Tibial artery (tissue), 4 donors: ENCODE data around the gene EXD3.

Experiments
- DNase-seq, 2 donors: peaks; one replicate each; pipeline ENCODE4 v3.0.0-alpha.2; 2019
- H3K27ac ChIP-seq, 2 donors: fragments of 200-600 bp; sonication (generic) in 1 of 2; 1 replicate in 1 of 2; 2 replicates in 1 of 2; pipeline ENCODE4 v1.5.1; 2018 to 2019; ENCODE audit warnings: mild to moderate bottlenecking in 1 of 2
- H3K27me3 ChIP-seq, 2 donors: fragments of 200-600 bp; sonication (generic) in 1 of 2; one replicate each; pipeline versions ENCODE4 v1.5.1 to v1.6.0; 2016 to 2019
- H3K36me3 ChIP-seq, 3 donors: fragments of 200-600 bp; sonication (generic) in 2 of 3; one replicate each; pipeline ENCODE4 v1.5.1; 2016 to 2019; ENCODE audit warnings: mild to moderate bottlenecking in 2 of 3
- H3K4me1 ChIP-seq, 4 donors: fragments of 200-600 bp; sonication (generic) in 2 of 4; 1 replicate in 3 of 4; 2 replicates in 1 of 4; pipeline ENCODE4 v1.5.1; 2016 to 2019
- H3K4me3 ChIP-seq, 2 donors: fragments of 200-600 bp; sonication (generic) in 1 of 2; 1 replicate in 1 of 2; 2 replicates in 1 of 2; pipeline ENCODE4 v1.5.1; 2018 to 2019; ENCODE audit warnings: mild to moderate bottlenecking in 2 of 2
- H3K9me3 ChIP-seq, 3 donors: fragments of 200-600 bp; sonication (generic) in 1 of 3; one replicate each; pipeline ENCODE4 v1.5.1; 2016 to 2019
- intact Hi-C: fragments of 100-400 bp; cut with DNase I; formaldehyde crosslinking; loops from one replicate; pipeline ENCODE4 v1.15.0; 2023; ENCODE audit warnings: low total_unique reads
- TF ChIP-seq, protein P1 (sequence below), 2 experiments: fragments of 200-600 bp in 1 of 2; fragments of 450-650 bp in 1 of 2; IDR thresholded peaks; one replicate each; pipeline ENCODE4 v1.5.1; 2017 to 2019; ENCODE audit warnings: antibody characterized with exemption in 2 of 2, mild to moderate bottlenecking in 1 of 2, moderate library complexity in 1 of 2

The EXD3 gene

DNA sequence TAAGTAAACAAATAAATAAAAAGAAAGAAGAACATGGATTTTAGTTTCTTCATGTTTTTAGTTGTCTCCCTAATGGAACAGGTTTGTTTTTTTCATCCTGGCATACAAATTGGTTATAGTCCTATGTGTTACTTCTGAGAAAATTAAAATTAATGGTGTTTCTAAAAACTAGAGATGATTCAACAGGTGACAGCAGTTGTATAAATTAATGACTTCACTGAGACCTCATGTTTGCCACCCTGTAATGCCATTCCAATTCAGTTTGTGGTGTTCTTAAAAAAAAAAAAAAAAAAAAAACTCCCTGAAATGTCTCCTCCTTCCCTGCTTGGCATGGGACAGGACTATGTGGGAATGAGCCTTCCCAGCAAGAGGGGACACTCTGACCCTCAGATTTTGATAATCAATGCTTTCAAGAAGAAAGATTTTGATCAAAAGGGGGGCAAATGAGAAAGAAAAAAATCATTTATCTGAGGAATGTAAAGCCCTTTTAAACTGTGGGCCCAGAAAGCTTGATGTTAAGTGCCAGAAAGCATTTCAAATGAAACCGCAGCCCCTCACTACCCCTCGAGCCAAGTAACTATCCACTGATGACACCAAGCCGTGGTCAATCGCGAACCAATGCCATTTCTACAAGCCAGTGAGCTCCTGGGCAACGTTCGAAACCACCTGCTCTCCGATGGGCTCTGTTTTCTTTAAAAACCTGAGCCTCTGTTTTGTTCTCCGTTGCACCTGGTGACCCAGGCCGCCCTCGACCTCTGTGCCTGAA, 941 bp downstream of the EXD3 start:
- H3K36me3 ChIP-seq: no peaks in the 10 kb centered on the region
- TF ChIP-seq, protein P1, sequence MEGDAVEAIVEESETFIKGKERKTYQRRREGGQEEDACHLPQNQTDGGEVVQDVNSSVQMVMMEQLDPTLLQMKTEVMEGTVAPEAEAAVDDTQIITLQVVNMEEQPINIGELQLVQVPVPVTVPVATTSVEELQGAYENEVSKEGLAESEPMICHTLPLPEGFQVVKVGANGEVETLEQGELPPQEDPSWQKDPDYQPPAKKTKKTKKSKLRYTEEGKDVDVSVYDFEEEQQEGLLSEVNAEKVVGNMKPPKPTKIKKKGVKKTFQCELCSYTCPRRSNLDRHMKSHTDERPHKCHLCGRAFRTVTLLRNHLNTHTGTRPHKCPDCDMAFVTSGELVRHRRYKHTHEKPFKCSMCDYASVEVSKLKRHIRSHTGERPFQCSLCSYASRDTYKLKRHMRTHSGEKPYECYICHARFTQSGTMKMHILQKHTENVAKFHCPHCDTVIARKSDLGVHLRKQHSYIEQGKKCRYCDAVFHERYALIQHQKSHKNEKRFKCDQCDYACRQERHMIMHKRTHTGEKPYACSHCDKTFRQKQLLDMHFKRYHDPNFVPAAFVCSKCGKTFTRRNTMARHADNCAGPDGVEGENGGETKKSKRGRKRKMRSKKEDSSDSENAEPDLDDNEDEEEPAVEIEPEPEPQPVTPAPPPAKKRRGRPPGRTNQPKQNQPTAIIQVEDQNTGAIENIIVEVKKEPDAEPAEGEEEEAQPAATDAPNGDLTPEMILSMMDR (IDR thresholded peaks at IDR 0.05): no peak
- no peaks in the 10 kb centered on the region for H3K27me3 ChIP-seq
- no peak for DNase-seq
- intact Hi-C loops: loop anchor here (5.0 kb wide), 1 partner anchor 535 kb away; the partner anchor contains the start of gene TRAF2
- peaks cover 0 to 29% (median 21%) of the 10 kb centered on the region in 4 donors for H3K4me1 ChIP-seq
- H3K4me3 ChIP-seq: peak overlapping the region; percentile 72 to 83
- no peaks in the 10 kb centered on the region for H3K9me3 ChIP-seq
- peak overlapping the region; percentile 61 to 66 for H3K27ac ChIP-seq

DNA sequence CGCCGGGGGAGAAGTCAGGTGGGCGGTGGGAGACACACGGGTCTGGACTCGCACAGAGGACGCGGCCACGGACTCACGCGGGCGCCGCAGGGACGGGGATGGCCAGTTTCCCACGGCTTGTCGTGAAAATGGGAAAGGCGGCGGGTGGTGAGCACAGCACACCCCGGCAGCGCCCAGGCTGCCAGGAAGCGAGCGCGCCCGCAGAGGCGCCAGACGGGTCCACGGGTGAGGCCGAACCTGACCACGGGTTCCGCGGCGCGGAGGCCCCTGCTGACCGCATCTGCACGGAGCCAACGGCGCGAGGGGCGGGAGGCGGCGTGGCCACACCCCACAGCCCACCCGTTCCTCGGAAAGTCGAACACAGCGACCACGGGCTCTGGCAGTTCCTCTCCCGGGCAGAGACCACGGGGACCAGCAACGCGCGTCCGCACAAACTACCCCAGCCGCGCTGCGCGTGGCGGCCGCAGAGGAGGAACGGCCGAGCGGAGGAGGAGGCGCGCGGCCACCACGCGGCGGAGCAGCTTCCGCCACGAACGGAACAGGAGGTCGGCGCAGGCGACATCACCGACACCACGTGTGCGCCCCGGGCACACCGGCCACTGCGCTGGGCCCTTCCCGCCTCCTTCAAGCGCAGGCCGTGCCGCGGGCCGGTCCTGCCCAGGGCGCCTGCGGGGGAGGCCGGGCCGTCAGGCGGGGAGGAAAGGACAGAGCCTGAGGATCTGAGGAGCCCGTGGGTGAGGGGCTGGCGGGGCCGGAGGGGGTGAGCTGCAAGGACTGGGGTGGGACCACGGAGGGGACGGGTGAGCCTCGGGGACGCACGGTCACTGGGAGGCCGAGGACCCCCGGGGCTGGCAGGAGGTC, 5.6 kb downstream of the EXD3 start:
- H3K27ac ChIP-seq: no peak overlapping the region
- DNase-seq: no peak
- intact Hi-C loops: no loop called here

DNA sequence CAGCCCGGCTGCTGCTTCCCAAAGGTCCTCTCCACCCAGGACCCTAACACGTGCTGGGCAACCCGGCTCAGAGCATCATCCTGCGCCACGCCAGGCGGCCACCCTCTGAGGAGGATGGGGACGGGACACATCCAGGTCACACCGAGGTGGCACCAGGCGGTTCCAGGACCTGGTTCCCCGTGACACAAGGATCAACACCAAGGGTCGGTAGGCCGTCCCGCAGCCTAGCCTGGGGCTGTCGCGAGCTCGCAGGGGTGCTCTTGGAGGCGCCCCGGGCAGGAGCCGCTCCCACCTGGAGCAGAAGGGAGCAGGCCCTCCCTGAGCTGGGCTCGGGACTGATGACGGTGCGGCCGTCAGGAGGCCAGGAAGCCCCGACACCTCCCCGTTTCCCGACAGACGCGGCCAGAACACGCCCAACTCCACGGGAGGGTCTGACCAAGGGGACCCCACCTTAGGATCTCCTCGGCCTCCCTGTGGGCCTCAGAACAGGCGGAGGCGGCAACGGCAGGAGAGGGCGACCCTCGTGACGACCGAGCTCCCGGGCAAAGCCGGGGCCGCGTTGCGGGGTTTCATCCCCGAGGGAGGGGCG, 6.3 kb downstream of the EXD3 start:
- H3K9me3 ChIP-seq: no peaks in the 10 kb centered on the region
- DNase-seq: no peak
- H3K4me3 ChIP-seq: no peak overlapping the region
- TF ChIP-seq, protein P1 (IDR thresholded peaks at IDR 0.05): no peak
- no peaks in the 10 kb centered on the region for H3K36me3 ChIP-seq
- no peak overlapping the region for H3K27ac ChIP-seq
- H3K4me1 ChIP-seq: peaks cover 0 to 36% (median 17%) of the 10 kb centered on the region in 4 donors
- H3K27me3 ChIP-seq: no peaks in the 10 kb centered on the region
- intact Hi-C loops: no loop called here

More for the DNA sequence above, 5.6 kb downstream of the EXD3 start:
- no peaks in the 10 kb centered on the region for H3K27me3 ChIP-seq
- no peaks in the 10 kb centered on the region for H3K36me3 ChIP-seq
- peaks cover 0 to 36% (median 17%) of the 10 kb centered on the region in 4 donors for H3K4me1 ChIP-seq
- H3K4me3 ChIP-seq: peak overlapping the region; percentile 24
- TF ChIP-seq, protein P1 (IDR thresholded peaks at IDR 0.05): no peak
- no peaks in the 10 kb centered on the region for H3K9me3 ChIP-seq

DNA sequence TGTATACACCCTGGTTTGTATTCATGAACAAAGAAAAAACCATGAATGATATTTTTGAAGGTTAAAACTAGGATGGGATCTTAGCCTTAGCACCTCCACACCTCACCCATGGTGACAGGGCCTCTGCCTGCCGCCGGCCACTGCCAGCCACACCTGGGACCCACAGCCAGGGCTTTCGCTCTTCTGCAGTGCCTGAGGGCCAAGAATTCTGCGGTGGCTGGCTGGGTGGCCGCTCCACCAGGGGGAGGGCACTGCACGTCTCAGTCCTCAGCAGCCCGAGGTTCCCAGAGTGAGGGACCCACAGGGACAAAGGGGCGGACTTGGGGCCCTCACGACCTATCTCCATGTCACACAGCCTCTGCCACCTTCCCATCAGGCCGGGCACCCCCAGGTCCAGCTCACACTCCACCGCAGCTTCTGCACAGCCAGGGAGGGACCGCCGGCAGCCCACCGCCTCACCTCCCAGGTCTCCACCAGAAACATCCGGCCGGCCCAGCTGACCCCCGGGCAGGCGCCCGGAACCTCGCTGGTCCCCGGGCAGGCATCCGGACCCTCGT, 6.9 kb downstream of the EXD3 start:
- Histone ChIP-seq H3K4me3 (no peak overlapping the region), H3K9me3 (no peaks in the 10 kb centered on the region), H3K27me3 (no peaks in the 10 kb centered on the region), H3K36me3 (no peaks in the 10 kb centered on the region), H3K27ac (no peak overlapping the region), H3K4me1 (peaks cover 0 to 37% (median 23%) of the 10 kb centered on the region in 4 donors)
- TF ChIP-seq, protein P1 (IDR thresholded peaks at IDR 0.05): no peak
- intact Hi-C loops: no loop called here
- no peak for DNase-seq

DNA sequence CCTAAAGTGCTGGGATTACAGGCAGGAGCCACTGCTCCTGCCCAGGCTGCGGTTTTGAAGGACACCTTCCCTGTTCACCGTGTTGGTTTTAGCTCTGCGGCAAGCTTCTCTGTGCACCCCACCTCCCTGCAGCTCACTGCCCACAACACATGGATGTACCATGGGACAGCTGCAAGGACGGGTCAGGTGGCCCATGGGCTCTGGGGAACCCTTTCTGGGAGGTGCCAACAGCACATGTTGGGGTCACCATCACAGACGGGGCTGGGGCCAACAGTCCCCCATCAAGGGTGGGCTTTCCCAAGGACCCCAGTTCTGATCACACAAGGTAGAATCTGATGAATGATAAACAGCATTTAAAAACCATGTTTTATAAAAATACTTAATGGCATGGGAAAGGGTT, 7.5 kb downstream of the EXD3 start:
- TF ChIP-seq, protein P1 (IDR thresholded peaks at IDR 0.05): no peak
- Histone ChIP-seq H3K4me1 (peaks cover 0 to 44% (median 28%) of the 10 kb centered on the region in 4 donors), H3K36me3 (no peaks in the 10 kb centered on the region), H3K4me3 (no peak overlapping the region), H3K27ac (no peak overlapping the region), H3K27me3 (no peaks in the 10 kb centered on the region), H3K9me3 (no peaks in the 10 kb centered on the region)
- no peak for DNase-seq
- intact Hi-C loops: no loop called here
